RWPE2 (cell line): ENCODE data around the gene ADGRG1.
"Not testable (repeated sequence)": the region's sequence is repeated elsewhere in the genome, so short reads cannot be mapped to it uniquely, and the experiment has no call there.

ENCODE experiments used
- ATAC-seq: fragments of 200-7000 bp; cut with Tn5 transposase; 3 replicates; pipeline ENCODE4 v1.9.1; 2021; ENCODE audit warnings: low read depth
- DNase-seq: peaks from one replicate; pipeline ENCODE4 v3.0.0-alpha.2; 2020; ENCODE audit warnings: low spot score
- H3K27ac ChIP-seq: fragments of 450-650 bp; 2 replicates; pipeline ENCODE4 v1.5.1; 2017; ENCODE audit warnings: mild to moderate bottlenecking; ENCODE audit not compliant: poor library complexity, severe bottlenecking
- H3K27me3 ChIP-seq: fragments of 250-450 bp; sonication (Bioruptor Pico); 2 replicates; pipeline ENCODE4 v1.5.1; 2021; ENCODE audit warnings: mild to moderate bottlenecking, moderate library complexity; ENCODE audit not compliant: insufficient read depth, poor library complexity, severe bottlenecking
- H3K36me3 ChIP-seq: fragments of 250-450 bp; sonication (Bioruptor Pico); 2 replicates; pipeline ENCODE4 v1.5.1; 2020; ENCODE audit warnings: low read depth, mild to moderate bottlenecking, moderate library complexity
- H3K4me1 ChIP-seq: fragments of 250-450 bp; sonication (Bioruptor Pico); 2 replicates; pipeline ENCODE4 v1.5.1; 2021; ENCODE audit warnings: mild to moderate bottlenecking, moderate library complexity; ENCODE audit not compliant: insufficient read depth, poor library complexity, severe bottlenecking
- H3K4me3 ChIP-seq: fragments of 250-450 bp; sonication (Bioruptor Pico); 2 replicates; pipeline ENCODE4 v1.5.1; 2021; ENCODE audit warnings: mild to moderate bottlenecking, moderate library complexity; ENCODE audit not compliant: severe bottlenecking
- H3K9me3 ChIP-seq: fragments of 250-450 bp; sonication (Bioruptor Pico); 2 replicates; pipeline ENCODE4 v1.5.1; 2021; ENCODE audit warnings: mild to moderate bottlenecking, moderate library complexity; ENCODE audit not compliant: severe bottlenecking
- CTCF ChIP-seq: fragments of 450-650 bp; IDR thresholded peaks from one replicate; pipeline ENCODE4 v1.5.1; 2017; ENCODE audit warnings: mild to moderate bottlenecking, moderate library complexity; ENCODE audit not compliant: poor library complexity, severe bottlenecking

The ADGRG1 gene

DNA sequence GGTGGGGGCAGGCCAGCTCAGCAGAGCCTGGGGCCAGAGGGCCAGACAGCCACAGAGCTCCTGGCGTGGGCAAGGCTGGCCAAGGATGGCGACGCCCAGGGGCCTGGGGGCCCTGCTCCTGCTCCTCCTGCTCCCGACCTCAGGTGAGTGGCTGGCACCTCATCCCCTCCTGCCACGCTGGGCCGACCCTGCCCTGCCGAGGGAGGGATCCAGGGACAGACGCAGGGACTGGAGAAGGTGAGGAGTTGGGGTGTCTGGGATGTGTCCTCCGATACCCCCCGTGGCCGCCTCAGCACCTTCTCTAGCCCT, 39.8 kb downstream of the ADGRG1 start, which contains the start of gene ADGRG3:
Gene ADGRG3, plus strand, starts transcription at position 44 of the 309 bp plus-strand sequence. Its CDS starts 42 bp downstream, at position 86.
- ATAC-seq (peak; percentile 31), DNase-seq (no peak)
- Histone ChIP-seq H3K4me3 (no peak within 1 kb of the TSS), H3K4me1 (peaks cover 7% of the 10 kb centered on the region), H3K27ac (no peak within 1 kb of the TSS), H3K36me3 (peaks cover 14% of the 10 kb centered on the region), H3K9me3 (no peaks in the 10 kb centered on the region), H3K27me3 (no peaks in the 10 kb centered on the region)
- no peak for TF ChIP-seq CTCF

GRCh38 chr16:57668630-57669475, 40.4 kb downstream of the ADGRG1 start:
- no peak overlapping the region for H3K27ac ChIP-seq
- H3K4me3 ChIP-seq = no peak overlapping the region
- peaks cover 7% of the 10 kb centered on the region for H3K4me1 ChIP-seq
- H3K27me3 ChIP-seq = no peaks in the 10 kb centered on the region
- H3K9me3 ChIP-seq = no peaks in the 10 kb centered on the region
- TF ChIP-seq CTCF = no peak
- ATAC-seq (no peak), DNase-seq (no peak)
- H3K36me3 ChIP-seq = peaks cover 11% of the 10 kb centered on the region

DNA sequence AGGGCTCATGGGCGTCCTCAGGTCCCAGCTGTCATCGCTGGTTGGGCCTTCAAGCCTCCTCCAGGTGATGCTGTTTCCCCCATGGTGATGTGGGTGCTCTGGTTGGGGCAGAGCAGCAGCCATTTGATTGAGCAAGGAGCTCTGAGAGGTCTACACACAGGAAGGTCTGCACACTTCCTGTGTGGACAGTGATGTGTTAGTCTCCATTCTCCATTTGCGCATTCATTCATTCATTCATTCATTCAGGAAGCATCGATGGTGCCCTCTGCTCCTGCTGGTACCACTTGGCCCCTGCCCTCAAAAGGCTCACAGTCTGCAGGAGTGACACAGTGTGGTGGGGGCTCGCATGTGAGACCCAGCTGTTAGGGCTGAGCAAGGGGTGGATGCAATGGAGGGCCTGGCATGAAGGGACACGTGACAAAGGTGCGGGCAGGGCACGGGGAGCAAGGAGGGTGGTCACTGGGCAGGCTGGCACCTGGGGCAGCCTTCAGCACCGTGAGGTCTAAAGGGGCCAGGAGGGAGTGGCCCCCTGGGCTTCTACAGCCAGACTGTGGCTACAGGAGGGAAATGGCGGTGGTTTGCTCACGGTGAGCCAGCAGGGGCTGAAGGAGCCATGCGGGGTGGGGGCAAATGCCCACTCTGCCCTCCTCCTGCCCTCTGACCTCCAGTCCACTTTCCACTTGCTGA, 41.2 kb downstream of the ADGRG1 start:
- no peak overlapping the region for H3K27ac ChIP-seq
- TF ChIP-seq CTCF = no peak
- peaks cover 5% of the 10 kb centered on the region for H3K36me3 ChIP-seq
- H3K9me3 ChIP-seq = no peaks in the 10 kb centered on the region
- no peaks in the 10 kb centered on the region for H3K27me3 ChIP-seq
- no peak overlapping the region for H3K4me3 ChIP-seq
- DNase-seq (no peak), ATAC-seq (no peak)
- H3K4me1 ChIP-seq = peaks cover 7% of the 10 kb centered on the region

GRCh38 chr16:57670196-57670595, 41.8 kb downstream of the ADGRG1 start:
- Histone ChIP-seq H3K27me3 (no peaks in the 10 kb centered on the region), H3K9me3 (no peaks in the 10 kb centered on the region), H3K4me3 (no peak overlapping the region), H3K4me1 (peaks cover 7% of the 10 kb centered on the region), H3K27ac (no peak overlapping the region), H3K36me3 (no peaks in the 10 kb centered on the region)
- DNase-seq = no peak
- no peak for ATAC-seq
- TF ChIP-seq CTCF = no peak

DNA sequence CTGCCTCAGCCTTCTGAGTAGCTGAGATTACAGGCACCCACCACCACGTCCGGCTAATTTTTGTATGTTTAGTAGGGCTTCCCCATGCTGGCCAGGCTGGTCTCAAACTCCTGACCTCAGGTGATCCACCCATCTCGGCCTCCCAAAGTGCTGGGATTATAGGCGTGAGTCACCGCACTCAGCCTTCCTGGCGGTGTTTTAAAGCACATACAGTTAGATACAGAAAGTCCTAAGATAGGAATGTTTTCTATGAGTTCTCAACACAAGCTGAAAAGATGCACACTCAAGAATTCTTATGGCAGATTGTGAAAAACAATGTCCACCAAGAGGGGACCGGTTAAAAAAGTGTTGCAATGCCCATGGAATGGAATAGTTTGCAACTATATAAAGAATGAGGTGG, 43.0 kb downstream of the ADGRG1 start:
- H3K4me3 ChIP-seq, H3K4me1 ChIP-seq, ATAC-seq, H3K9me3 ChIP-seq, DNase-seq, H3K36me3 ChIP-seq, H3K27ac ChIP-seq, H3K27me3 ChIP-seq: not testable (repeated sequence)
